ENCODE results near the gene VIPAS39. TPM values are rescaled to one million over a fixed set of nuclear protein-coding genes. Genes with fewer than 3 reads are reported as not detected.

The VIPAS39 gene
- total and polyA plus RNA-seq, 7 donors: 12.0 to 24.3 (median 18.0) TPM

DNA sequence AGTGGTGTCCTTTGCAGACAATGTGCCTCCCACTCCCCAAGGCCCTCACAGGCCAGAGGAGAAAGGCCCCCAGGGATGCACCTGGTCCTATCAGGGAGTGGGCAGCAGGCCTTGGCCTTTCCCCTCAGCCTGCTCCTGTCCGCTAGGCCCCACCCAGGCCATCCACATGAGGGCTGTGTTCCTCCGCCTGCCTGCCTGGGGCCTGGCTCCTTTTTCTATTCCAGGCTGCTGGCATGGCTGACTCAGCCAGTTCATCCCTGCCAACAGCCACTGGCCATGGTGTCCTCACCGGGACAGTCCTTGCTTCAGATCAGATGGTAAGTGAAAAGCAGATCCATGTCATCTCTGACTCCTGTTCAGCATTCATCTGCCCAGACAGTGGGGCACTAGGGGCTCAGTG, 27.9 kb upstream of the VIPAS39 start:
- no peak for DNase-seq
- intact Hi-C loops (cut with DNase I): no loop called here
- 81 to 94% methylated on average over 3 of the region's 3 CpGs for WGBS, 2 donors
- Histone ChIP-seq H3K4me1 (no peaks in the 10 kb centered on the region), H3K36me3 (no peaks in the 10 kb centered on the region), H3K27ac (no peak overlapping the region), H3K4me3 (no peak overlapping the region), H3K27me3 (no peaks in the 10 kb centered on the region), H3K9me3 (no peaks in the 10 kb centered on the region)
- TF ChIP-seq POLR2AphosphoS5 (IDR thresholded peaks at IDR 0.05) (no peak), POLR2A (IDR thresholded peaks at IDR 0.05) (no peak), EP300 (IDR thresholded peaks at IDR 0.05) (no peak)
- TF ChIP-seq, protein P1, sequence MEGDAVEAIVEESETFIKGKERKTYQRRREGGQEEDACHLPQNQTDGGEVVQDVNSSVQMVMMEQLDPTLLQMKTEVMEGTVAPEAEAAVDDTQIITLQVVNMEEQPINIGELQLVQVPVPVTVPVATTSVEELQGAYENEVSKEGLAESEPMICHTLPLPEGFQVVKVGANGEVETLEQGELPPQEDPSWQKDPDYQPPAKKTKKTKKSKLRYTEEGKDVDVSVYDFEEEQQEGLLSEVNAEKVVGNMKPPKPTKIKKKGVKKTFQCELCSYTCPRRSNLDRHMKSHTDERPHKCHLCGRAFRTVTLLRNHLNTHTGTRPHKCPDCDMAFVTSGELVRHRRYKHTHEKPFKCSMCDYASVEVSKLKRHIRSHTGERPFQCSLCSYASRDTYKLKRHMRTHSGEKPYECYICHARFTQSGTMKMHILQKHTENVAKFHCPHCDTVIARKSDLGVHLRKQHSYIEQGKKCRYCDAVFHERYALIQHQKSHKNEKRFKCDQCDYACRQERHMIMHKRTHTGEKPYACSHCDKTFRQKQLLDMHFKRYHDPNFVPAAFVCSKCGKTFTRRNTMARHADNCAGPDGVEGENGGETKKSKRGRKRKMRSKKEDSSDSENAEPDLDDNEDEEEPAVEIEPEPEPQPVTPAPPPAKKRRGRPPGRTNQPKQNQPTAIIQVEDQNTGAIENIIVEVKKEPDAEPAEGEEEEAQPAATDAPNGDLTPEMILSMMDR (IDR thresholded peaks at IDR 0.05): no peak

DNA sequence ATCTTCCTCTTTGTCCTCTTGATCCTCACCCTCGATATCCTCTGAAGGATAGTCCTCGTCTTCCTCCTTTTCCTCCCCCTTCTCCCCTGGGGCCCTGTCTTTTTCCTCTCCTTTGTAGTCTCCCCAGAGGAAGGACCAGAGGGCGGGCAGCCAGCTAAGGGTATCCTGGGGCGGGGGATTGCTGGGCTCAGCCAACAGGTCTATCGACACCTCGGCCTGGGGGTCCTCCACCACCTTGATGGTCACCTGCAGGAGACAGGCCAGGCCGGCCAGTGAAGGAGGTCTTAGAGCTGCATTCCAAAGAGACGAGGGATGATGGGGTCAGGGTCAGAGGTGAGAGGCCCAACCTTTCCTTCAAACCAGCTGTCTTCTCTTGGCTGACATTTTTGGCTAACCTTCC, 25.0 kb upstream of the VIPAS39 start:
- H3K9me3 ChIP-seq: no peaks in the 10 kb centered on the region
- no peaks in the 10 kb centered on the region for H3K4me1 ChIP-seq
- H3K36me3 ChIP-seq: no peaks in the 10 kb centered on the region
- DNase-seq: no peak
- TF ChIP-seq EP300 (IDR thresholded peaks at IDR 0.05): no peak
- TF ChIP-seq POLR2AphosphoS5 (IDR thresholded peaks at IDR 0.05): no peak
- TF ChIP-seq, protein P1 (IDR thresholded peaks at IDR 0.05): no peak
- TF ChIP-seq POLR2A (IDR thresholded peaks at IDR 0.05): no peak
- H3K27ac ChIP-seq: no peak overlapping the region
- no peak overlapping the region for H3K4me3 ChIP-seq
- WGBS, 2 donors: 76 to 93% methylated on average over 8 of the region's 8 CpGs
- H3K27me3 ChIP-seq: no peaks in the 10 kb centered on the region
- intact Hi-C loops (cut with DNase I): no loop called here

DNA sequence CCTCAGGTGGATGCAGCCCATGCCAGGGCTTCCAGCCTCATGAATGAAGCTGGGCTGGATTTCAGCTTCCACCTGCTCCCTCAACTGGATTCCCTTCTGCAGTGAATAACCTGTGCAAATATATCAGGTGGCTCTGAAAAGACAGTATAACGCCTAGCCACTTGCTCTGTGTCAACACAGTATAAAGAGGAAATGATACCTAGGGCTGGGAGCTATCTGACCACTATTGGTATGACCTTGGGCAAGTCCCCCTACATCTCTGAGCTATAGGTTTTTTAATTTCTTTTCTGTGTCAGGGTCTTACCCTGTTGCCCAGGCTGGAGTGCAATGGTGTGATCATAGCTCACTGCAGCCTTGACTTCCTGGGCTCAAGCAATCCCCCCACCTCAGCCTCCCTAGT, 21.4 kb upstream of the VIPAS39 start:
- TF ChIP-seq, protein P1 (IDR thresholded peaks at IDR 0.05): no peak
- TF ChIP-seq EP300 (IDR thresholded peaks at IDR 0.05) (no peak), POLR2AphosphoS5 (IDR thresholded peaks at IDR 0.05) (no peak), POLR2A (IDR thresholded peaks at IDR 0.05) (no peak)
- 27 to 52% methylated on average over 1 of the region's 1 CpG for WGBS, 2 donors

DNA sequence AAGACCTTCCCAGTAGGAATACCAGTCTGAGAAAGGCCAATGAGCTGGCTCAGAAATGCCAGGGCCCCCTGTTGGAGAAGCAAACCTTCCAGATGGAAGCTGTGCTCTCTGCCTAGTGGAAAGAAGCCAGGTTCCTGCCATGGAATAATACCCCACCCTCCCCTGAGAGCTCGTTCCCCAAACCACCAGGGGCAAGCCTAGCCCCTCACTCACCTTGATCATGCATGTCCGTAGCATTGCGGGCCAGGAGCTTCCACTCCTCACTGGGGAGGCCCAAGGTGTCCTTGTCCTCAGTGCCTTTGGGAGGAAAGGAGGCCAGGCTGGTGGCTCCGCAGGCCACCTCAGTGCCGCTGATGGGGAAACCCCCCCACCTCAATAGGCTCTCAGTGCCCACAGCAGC, 20.6 kb upstream of the VIPAS39 start:
- no peaks in the 10 kb centered on the region for H3K27me3 ChIP-seq
- intact Hi-C loops (cut with DNase I): no loop called here
- DNase-seq: peak; percentile 45
- no peak overlapping the region for H3K27ac ChIP-seq
- no peak for TF ChIP-seq POLR2AphosphoS5 (IDR thresholded peaks at IDR 0.05)
- no peak for TF ChIP-seq EP300 (IDR thresholded peaks at IDR 0.05)
- H3K36me3 ChIP-seq: no peaks in the 10 kb centered on the region
- no peaks in the 10 kb centered on the region for H3K9me3 ChIP-seq
- WGBS, 2 donors: 92 to 94% methylated on average over 5 of the region's 5 CpGs
- H3K4me3 ChIP-seq: no peak overlapping the region
- H3K4me1 ChIP-seq: no peaks in the 10 kb centered on the region

More for the DNA sequence above, 21.4 kb upstream of the VIPAS39 start:
- intact Hi-C loops (cut with DNase I): no loop called here
- Histone ChIP-seq H3K9me3 (no peaks in the 10 kb centered on the region), H3K4me3 (no peak overlapping the region), H3K36me3 (no peaks in the 10 kb centered on the region), H3K4me1 (no peaks in the 10 kb centered on the region), H3K27me3 (no peaks in the 10 kb centered on the region), H3K27ac (no peak overlapping the region)
- DNase-seq: no peak

DNA sequence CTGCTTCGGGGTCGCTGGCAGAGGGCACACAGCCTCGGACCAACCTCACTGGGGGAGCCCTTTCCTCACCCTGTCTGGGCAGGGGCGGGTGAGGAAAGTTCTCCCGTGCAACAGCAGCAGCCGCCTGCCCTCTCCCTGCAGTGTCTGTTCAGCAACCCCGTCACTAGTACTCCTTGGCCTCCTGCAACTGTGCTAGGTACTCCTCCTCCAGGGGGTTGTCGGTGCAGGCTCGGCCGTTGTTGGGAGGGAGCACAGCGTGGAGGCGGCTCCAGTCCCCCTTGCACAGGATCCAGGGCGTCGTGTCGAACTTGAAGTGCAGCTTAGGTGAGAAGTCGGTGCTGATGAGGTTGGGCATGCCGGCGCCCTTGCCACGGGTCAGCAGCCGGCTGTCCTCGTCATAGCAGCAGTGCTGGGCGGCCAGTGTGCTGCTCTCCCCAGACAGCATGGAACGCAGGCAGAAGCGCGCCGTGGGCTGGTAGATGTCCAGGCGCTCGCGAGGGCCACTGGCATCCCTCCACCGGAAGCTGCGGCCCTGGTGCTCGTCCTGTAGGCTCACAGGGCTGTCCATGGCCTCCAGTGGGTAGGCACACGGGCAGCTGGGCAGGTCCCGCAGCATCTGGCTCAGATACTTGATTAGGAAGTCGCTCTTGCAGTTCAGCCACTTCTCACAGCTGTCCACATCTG, 18.2 kb upstream of the VIPAS39 start:
- no peak overlapping the region for H3K4me3 ChIP-seq
- H3K36me3 ChIP-seq: no peaks in the 10 kb centered on the region
- DNase-seq: no peak
- no peaks in the 10 kb centered on the region for H3K4me1 ChIP-seq
- 91% methylated on average over 35 of the region's 35 CpGs for WGBS, 2 donors
- no peak overlapping the region for H3K27ac ChIP-seq
- no peaks in the 10 kb centered on the region for H3K9me3 ChIP-seq
- no peak for TF ChIP-seq EP300 (IDR thresholded peaks at IDR 0.05)
- TF ChIP-seq POLR2A (IDR thresholded peaks at IDR 0.05): no peak
- TF ChIP-seq, protein P1 (IDR thresholded peaks at IDR 0.05): no peak
- no peak for TF ChIP-seq POLR2AphosphoS5 (IDR thresholded peaks at IDR 0.05)
- intact Hi-C loops (cut with DNase I): no loop called here
- H3K27me3 ChIP-seq: no peaks in the 10 kb centered on the region
